K562 (cell line): Measurements from ENCODE around the gene SIGLEC6. TPM values are rescaled to one million over a fixed set of nuclear protein-coding genes. Genes with fewer than 3 reads are reported as not detected.

Experiments used
- CEBPG ChIP-seq, 3 experiments: fragments of 200-800 bp in 1 of 3; sonication (Bioruptor generic) in 1 of 3; sonication (generic) in 1 of 3; formaldehyde crosslinking in 1 of 3; IDR thresholded peaks in 2 of 3; conservative IDR thresholded peaks in 1 of 3; 2 replicates each; pipeline versions ENCODE4 v1.6.1 to v1.8.0; 2016 to 2022; ENCODE audit warnings: missing compliant biosample characterization in 2 of 3, missing genetic modification characterization in 2 of 3, mild to moderate bottlenecking in 1 of 3, missing genetic modification reagents in 1 of 3
- EHMT2 ChIP-seq: fragments of 450-650 bp; IDR thresholded peaks from 2 replicates; pipeline ENCODE4 v1.6.1; 2018; ENCODE audit warnings: antibody characterized with exemption
- HDAC2 ChIP-seq: fragments of 450-650 bp; IDR thresholded peaks from 2 replicates; pipeline ENCODE4 v1.6.1; 2016; ENCODE audit warnings: mild to moderate bottlenecking
- HDAC6 ChIP-seq: IDR thresholded peaks from 2 replicates; pipeline ENCODE4 v1.6.1; 2012; ENCODE audit warnings: low read depth, mild to moderate bottlenecking, control low read depth, inconsistent platforms, low read length, moderate library complexity
- MAX ChIP-seq: sonication (generic); formaldehyde crosslinking; IDR thresholded peaks from 2 replicates; pipeline ENCODE4 v1.9.0; 2022; ENCODE audit warnings: mild to moderate bottlenecking, missing genetic modification reagents
- MGA ChIP-seq: fragments of 450-650 bp; IDR thresholded peaks from 2 replicates; pipeline ENCODE4 v1.6.1; 2016; ENCODE audit warnings: mild to moderate bottlenecking, moderate library complexity
- PCBP2 ChIP-seq: fragments of 200-400 bp; formaldehyde crosslinking; IDR thresholded peaks from 2 replicates; pipeline ENCODE4 v1.6.1; 2018; ENCODE audit warnings: low read length, low read depth, mild to moderate bottlenecking, moderate library complexity; ENCODE audit not compliant: poor library complexity, severe bottlenecking
- TAF7 ChIP-seq: fragments of 450-650 bp; IDR thresholded peaks from 2 replicates; pipeline ENCODE4 v1.6.1; 2016; ENCODE audit warnings: missing genetic modification characterization, missing compliant biosample characterization
- TFAP4 ChIP-seq: sonication (generic); formaldehyde crosslinking; IDR thresholded peaks from 2 replicates; pipeline ENCODE4 v1.8.0; 2022; ENCODE audit warnings: missing genetic modification reagents, mild to moderate bottlenecking, moderate library complexity, borderline replicate concordance
- THAP12 ChIP-seq: fragments of 250-450 bp; sonication (Bioruptor Pico); IDR thresholded peaks from 2 replicates; pipeline ENCODE4 v1.9.0; 2021; ENCODE audit warnings: mild to moderate bottlenecking, inconsistent platforms
- ZNF197 ChIP-seq: fragments of 200-800 bp; sonication (Bioruptor generic); IDR thresholded peaks from 2 replicates; pipeline ENCODE4 v1.6.1; 2016; ENCODE audit warnings: low read depth, missing genetic modification characterization, missing compliant biosample characterization
- ZNF232 ChIP-seq: sonication (generic); formaldehyde crosslinking; IDR thresholded peaks from 2 replicates; pipeline ENCODE4 v1.8.0; 2022; ENCODE audit warnings: mild to moderate bottlenecking, missing genetic modification reagents
- ZNF785 ChIP-seq: fragments of 250-450 bp; sonication (Bioruptor Pico); IDR thresholded peaks from 2 replicates; pipeline ENCODE4 v1.4.0; 2020; ENCODE audit warnings: mild to moderate bottlenecking
- polyA plus RNA-seq, 8 experiments: library from polyadenylated mRNA; depleted of rRNA in 4 of 8; stranded (reverse) in 5 of 8; unstranded in 3 of 8; fragments of >200 nt; fragmentation: Nextera tagmentation in 2 of 8; fragmentation: Illumina TruSeq in 1 of 8; extraction: Ambion mirVana in 2 of 8; extraction: Trizol in 1 of 8; gene quantifications; 2 replicates each; pipeline versions ENCODE4 v1.2.1 to v1.2.3, GENCODE V29; 2011 to 2014; ENCODE audit warnings: inconsistent platforms in 1 of 8, missing spikeins in 1 of 8
- total RNA-seq, 7 experiments: library from RNA; depleted of rRNA in 6 of 7; stranded (reverse); fragments of >200 nt in 6 of 7; fragmentation: Illumina TruSeq in 2 of 7; extraction: Trizol in 2 of 7; gene quantifications; 2 replicates each; pipeline versions ENCODE4 v1.2.1 to v1.2.3, GENCODE V29; 2011 to 2021; ENCODE audit warnings: low replicate concordance in 1 of 7

Gene SIGLEC6
- total and polyA plus RNA-seq, 9 of the 15 experiments (the other 6 are each of a cell fraction or from before 2014, with no cell fraction given), result 0.03 to 17.5 (median 0.71) TPM

- TF ChIP-seq HDAC6 (no peak), MAX (CRISPR knock-in tag) (no peak), MGA (no peak), ZNF232 (CRISPR knock-in tag) (no peak), CEBPG (CRISPR knock-in tag; IDR thresholded peaks at IDR 0.05) (no peak), CEBPG (tag; conservative IDR thresholded peaks at IDR 0.05 in 1 of 2, IDR thresholded peaks at IDR 0.05 in 1 of 2) (no peak; a peak in 1 of 4 replicates), TFAP4 (CRISPR knock-in tag) (no peak), EHMT2 (no peak), TAF7 (tag) (peak; percentile 67), THAP12 (CRISPR knock-in tag) (no peak), ZNF197 (CRISPR knock-in tag) (no peak), HDAC2 (no peak), PCBP2 (no peak), ZNF785 (CRISPR knock-in tag) (no peak)
Observed at GRCh38 chr19:51546107-51546649, 14.7 kb upstream of the SIGLEC6 start (continued).
